K562 (cell line): ENCODE results near the gene SPEG. TPM values are rescaled to one million over a fixed set of nuclear protein-coding genes. Genes with fewer than 3 reads are reported as not detected.
A peak's percentile ranks its signal among the peaks of the same experiment; 100 is the strongest.

Source experiments
- ATAC-seq: fragments of 200-7000 bp; cut with Tn5 transposase; 3 replicates; pipeline ENCODE4 v1.9.1; 2020; ENCODE audit warnings: moderate library complexity
- BruUV-seq: library from RNA; stranded (reverse); fragments of 400-500 nt; replicated peaks from 2 replicates; lab custom pipeline; 2021; lab: Mats Ljungman, UMichigan
- CTCF ChIA-PET: fragments of 300-600 bp; formaldehyde crosslinking; extraction: SDS; loops from one replicate; lab custom pipeline; 2021; ENCODE audit warnings: low intra/inter-chr PET ratio; lab: Yijun Ruan, JAX
- POLR2A ChIA-PET: fragments of 300-600, 350-650 bp; sonication (Branson Sonifier 250); formaldehyde crosslinking; extraction: SDS; loops from one replicate; lab custom pipeline; 2021; ENCODE audit warnings: antibody characterized with exemption, inconsistent platforms; lab: Yijun Ruan, JAX
- DNase-seq, 4 experiments: peaks; one replicate each; pipeline versions ENCODE4 v3.0.0 to v3.0.0-alpha.2; 2011 to 2018; ENCODE audit warnings: low spot score in 3 of 4, mixed read lengths in 3 of 4; ENCODE audit errors: extremely low read depth in 1 of 4
- FAIRE-seq: peaks from 2 replicates; lab custom pipeline; 2011; peaks lifted over from hg19 to GRCh38; lab: Jason Lieb, UNC
- H2AFZ ChIP-seq: 2 replicates; pipeline ENCODE4 v1.6.0; 2011; ENCODE audit warnings: low read depth, low read length, control low read depth, inconsistent platforms
- H3K27ac ChIP-seq: fragments of 200-600 bp; 3 replicates; pipeline ENCODE4 v1.8.0; 2011; ENCODE audit warnings: low read depth, mild to moderate bottlenecking, control low read depth, inconsistent platforms, low read length, moderate library complexity, mixed read lengths; ENCODE audit errors: extremely low read depth
- H3K27me3 ChIP-seq, 2 experiments: fragments of 300-600 bp in 1 of 2; 2 replicates in 1 of 2; 3 replicates in 1 of 2; pipeline versions ENCODE4 v1.6.0 to v1.8.0; 2011; ENCODE audit warnings: inconsistent platforms in 2 of 2, low read length in 2 of 2, mild to moderate bottlenecking in 1 of 2, mixed read lengths in 1 of 2, moderate library complexity in 1 of 2; ENCODE audit not compliant: control insufficient read depth in 2 of 2, insufficient read depth in 2 of 2
- H3K36me3 ChIP-seq: fragments of 300-600 bp; 3 replicates; pipeline ENCODE4 v1.8.0; 2011; ENCODE audit warnings: mild to moderate bottlenecking, low read length, inconsistent platforms; ENCODE audit not compliant: control insufficient read depth, insufficient read depth
- H3K4me1 ChIP-seq, 2 experiments: fragments of 200-600 bp in 1 of 2; replicated peaks in 1 of 2; 2 replicates in 1 of 2; 3 replicates in 1 of 2; pipeline versions ENCODE4 v1.5.1 to v1.8.0; 2011; ENCODE audit warnings: inconsistent platforms in 2 of 2, low read length in 2 of 2, mild to moderate bottlenecking in 1 of 2, mixed read lengths in 1 of 2, moderate library complexity in 1 of 2; ENCODE audit not compliant: control insufficient read depth in 2 of 2, insufficient read depth in 2 of 2
- H3K4me2 ChIP-seq: 2 replicates; pipeline ENCODE4 v1.6.1; 2011; ENCODE audit warnings: low read length, control low read depth, inconsistent platforms, mixed read lengths; ENCODE audit not compliant: insufficient read depth
- H3K4me3 ChIP-seq: fragments of 200-600 bp; sonication (generic), shearing (Covaris generic); 2 replicates; pipeline ENCODE4 v1.5.1; 2016; ENCODE audit warnings: control low read depth, inconsistent platforms
- H3K79me2 ChIP-seq: fragments of 200-600 bp; 3 replicates; pipeline ENCODE4 v1.8.0; 2011; ENCODE audit warnings: low read length, inconsistent platforms; ENCODE audit not compliant: control insufficient read depth, insufficient read depth
- H3K9ac ChIP-seq, 2 experiments: 2 replicates each; pipeline versions ENCODE4 v1.6.0 to v1.6.1; 2011; ENCODE audit warnings: low read depth in 2 of 2, low read length in 2 of 2, control low read depth in 1 of 2, inconsistent platforms in 1 of 2, mild to moderate bottlenecking in 1 of 2, mixed read lengths in 1 of 2; ENCODE audit not compliant: insufficient read depth in 1 of 2
- H3K9me1 ChIP-seq: one replicate; pipeline ENCODE4 v1.6.0; 2011; ENCODE audit warnings: inconsistent platforms, mild to moderate bottlenecking, low read length, moderate library complexity; ENCODE audit not compliant: control insufficient read depth, insufficient read depth
- H3K9me3 ChIP-seq: replicated peaks from 2 replicates; pipeline ENCODE4 v1.5.1; 2011; ENCODE audit warnings: low read depth, low read length, inconsistent platforms; ENCODE audit not compliant: control insufficient read depth, insufficient read depth
- H4K20me1 ChIP-seq: replicated peaks from 2 replicates; pipeline ENCODE4 v1.6.1; 2011; ENCODE audit warnings: low read length, inconsistent platforms, mixed read lengths; ENCODE audit not compliant: control insufficient read depth, insufficient read depth
- ATF1 ChIP-seq, 2 experiments: fragments of 450-650 bp in 1 of 2; IDR thresholded peaks; 2 replicates each; pipeline ENCODE4 v1.6.1; 2016; ENCODE audit warnings: missing compliant biosample characterization in 1 of 2, missing genetic modification characterization in 1 of 2
- KDM1A ChIP-seq, 2 experiments: fragments of 450-650 bp; IDR thresholded peaks; 2 replicates each; pipeline ENCODE4 v1.6.1; 2016; ENCODE audit warnings: mild to moderate bottlenecking in 2 of 2
- MAZ ChIP-seq, 2 experiments: fragments of 450-650 bp in 1 of 2; sonication (generic) in 1 of 2; formaldehyde crosslinking; IDR thresholded peaks in 1 of 2; conservative IDR thresholded peaks in 1 of 2; 2 replicates each; pipeline versions ENCODE4 v1.4.0 to v1.5.0; 2020; ENCODE audit warnings: mild to moderate bottlenecking in 1 of 2, missing genetic modification reagents in 1 of 2
- MYC ChIP-seq, 2 experiments: fragments of 250-450 bp in 1 of 2; sonication (Bioruptor Pico) in 1 of 2; IDR thresholded peaks; 2 replicates each; pipeline versions ENCODE4 v1.5.1 to v1.6.1; 2012 to 2021; ENCODE audit warnings: low read depth in 2 of 2, borderline replicate concordance in 1 of 2, improper control_type of control experiment in 1 of 2, low read length in 1 of 2, mild to moderate bottlenecking in 1 of 2, moderate library complexity in 1 of 2
- SAP30 ChIP-seq: fragments of 200-600 bp; sonication (generic); IDR thresholded peaks from 2 replicates; pipeline ENCODE4 v1.6.1; 2012; ENCODE audit warnings: borderline replicate concordance, low read depth, mild to moderate bottlenecking, moderate library complexity, low read length, control low read depth, inconsistent platforms; ENCODE audit not compliant: insufficient read depth, poor library complexity, severe bottlenecking
- WGBS: fragments of 100-300 bp; shearing (Covaris generic); methylation state at CpG from one replicate; pipeline ENCODE4 v1.1.6; 2016; ENCODE audit warnings: low coverage, mixed read lengths; ENCODE audit not compliant: insufficient coverage; ENCODE audit errors: missing lambda C conversion rate; 5-methylcytosine and 5-hydroxymethylcytosine counted together
- in situ Hi-C: fragments of 300-500 bp; cut with MboI; formaldehyde crosslinking; loops from 4 replicates; pipeline ENCODE4 v1.15.0; 2018; ENCODE audit warnings: inconsistent platforms, mixed read lengths
- intact Hi-C: fragments of 100-400 bp; cut with micrococcal nuclease; formaldehyde crosslinking; loops from 2 replicates; pipeline ENCODE4 v1.14.2; 2022
- polyA plus RNA-seq, 8 experiments: library from polyadenylated mRNA; depleted of rRNA in 4 of 8; stranded (reverse) in 5 of 8; unstranded in 3 of 8; fragments of >200 nt; fragmentation: Nextera tagmentation in 2 of 8; fragmentation: Illumina TruSeq in 1 of 8; extraction: Ambion mirVana in 2 of 8; extraction: Trizol in 1 of 8; gene quantifications; 2 replicates each; pipeline versions ENCODE4 v1.2.1 to v1.2.3, GENCODE V29; 2011 to 2014; ENCODE audit warnings: inconsistent platforms in 1 of 8, missing spikeins in 1 of 8
- total RNA-seq, 7 experiments: library from RNA; depleted of rRNA in 6 of 7; stranded (reverse); fragments of >200 nt in 6 of 7; fragmentation: Illumina TruSeq in 2 of 7; extraction: Trizol in 2 of 7; gene quantifications; 2 replicates each; pipeline versions ENCODE4 v1.2.1 to v1.2.3, GENCODE V29; 2011 to 2021; ENCODE audit warnings: low replicate concordance in 1 of 7
- TF ChIP-seq, protein P1 (sequence below): sonication (generic); formaldehyde crosslinking; IDR thresholded peaks from 2 replicates; pipeline ENCODE4 v1.8.0; 2022; ENCODE audit warnings: missing genetic modification reagents, mild to moderate bottlenecking, moderate library complexity, borderline replicate concordance
- TF ChIP-seq, protein P2 (sequence below): IDR thresholded peaks from 3 replicates; pipeline ENCODE4 v1.6.1; 2011; ENCODE audit warnings: borderline replicate concordance, mild to moderate bottlenecking; ENCODE audit not compliant: insufficient read length, insufficient read depth
- TF ChIP-seq, protein P3 (sequence below): fragments of 450-650 bp; IDR thresholded peaks from 2 replicates; pipeline ENCODE4 v1.6.1; 2016
- TF ChIP-seq, protein P4 (sequence below), 3 experiments: fragments of 200-800 bp in 1 of 3; sonication (Bioruptor generic) in 1 of 3; sonication (generic) in 1 of 3; formaldehyde crosslinking in 1 of 3; IDR thresholded peaks; 2 replicates each; pipeline versions ENCODE4 v1.6.1 to v1.8.0; 2016 to 2022; ENCODE audit warnings: mild to moderate bottlenecking in 2 of 3, missing compliant biosample characterization in 2 of 3, missing genetic modification characterization in 2 of 3, missing genetic modification reagents in 1 of 3

Gene SPEG
- total and polyA plus RNA-seq, 9 of the 15 experiments (the other 6 are each of a cell fraction or from before 2014, with no cell fraction given): 0.49 to 8.7 (median 3.0) TPM

DNA sequence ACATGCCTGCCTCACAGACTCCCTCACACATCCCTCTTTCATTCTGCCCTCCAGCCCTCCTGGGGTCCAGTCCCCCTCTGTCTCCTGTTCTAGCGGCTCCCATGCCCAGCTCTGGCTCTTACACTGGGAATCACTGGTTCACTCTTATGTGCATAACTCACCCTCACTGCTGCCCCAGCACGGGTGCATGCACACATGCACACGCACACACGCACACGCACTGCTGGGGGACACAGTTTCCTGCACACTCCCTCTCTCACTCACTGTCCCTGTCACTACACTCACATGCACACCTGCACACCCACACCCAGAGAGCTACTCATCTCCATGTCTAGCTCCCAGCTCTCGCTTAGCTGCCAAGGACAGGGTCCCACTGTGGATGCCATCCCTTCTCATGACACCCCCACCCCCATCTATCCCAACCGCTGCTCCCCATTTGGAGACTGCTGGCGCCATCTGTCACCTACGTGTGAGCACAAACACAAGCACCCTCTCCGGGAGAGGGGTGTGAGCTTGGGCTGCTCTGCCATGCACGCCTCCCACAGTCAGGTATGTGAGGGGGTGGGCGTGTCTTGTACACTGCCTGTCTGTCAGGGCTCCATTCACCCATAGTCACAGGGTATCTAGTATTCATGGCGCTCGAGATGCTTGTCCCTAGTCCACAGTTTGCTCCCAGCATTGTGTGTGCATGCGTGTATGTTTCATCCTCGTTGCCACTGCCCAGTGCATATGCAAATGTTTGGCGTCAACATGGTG is 81.4 kb downstream of the SPEG start:
- WGBS: 28% methylated on average over 10 of the region's 17 CpGs
- POLR2A ChIA-PET: interaction anchor here (1.4 to 3.0 kb wide), 2 partner anchors 16 to 17 kb away, joined by 4 to 20 read pairs; partner anchors contain the start of gene GMPPA
- Histone ChIP-seq H3K27ac (no peak overlapping the region; the same call in 1 of the 3 replicates), H3K4me1 (peaks cover 73 to 91% of the 10 kb centered on the region in 2 experiments), H2AFZ (no peak overlapping the region), H3K9me1 (peaks cover 3% of the 10 kb centered on the region), H3K36me3 (peaks cover 16% of the 10 kb centered on the region; the same call in 2 of the 3 replicates), H3K79me2 (peaks cover 67% of the 10 kb centered on the region), H3K27me3 (no peaks in the 10 kb centered on the region), H3K9ac (peak overlapping the region; percentile 44 to 85), H3K4me3 (peak overlapping the region; percentile 38), H3K9me3 (no peaks in the 10 kb centered on the region), H3K4me2 (peak overlapping the region; percentile 78), H4K20me1 (no peaks in the 10 kb centered on the region)
- no TSS peak for BruUV-seq
- ATAC-seq (no peak), DNase-seq (no peak), FAIRE-seq (peak; percentile 52)
- intact Hi-C loops: no loop called here
- CTCF ChIA-PET: no interaction called here
- in situ Hi-C loops: no loop called here
- TF ChIP-seq SAP30 (peak; percentile 37), KDM1A (IDR thresholded peaks at IDR 0.05) (peak in 1 of 2 experiments; percentile 54; a peak in 1 of 4 replicates), ATF1 (CRISPR knock-in tag; IDR thresholded peaks at IDR 0.05) (no peak), ATF1 (tag; IDR thresholded peaks at IDR 0.05) (0 out of 2 replicates have a peak, but pooled peaks have one; percentile 14), MAZ (CRISPR knock-in tag; conservative IDR thresholded peaks at IDR 0.05 in 1 of 2, IDR thresholded peaks at IDR 0.05 in 1 of 2) (no peak), MYC (IDR thresholded peaks at IDR 0.05; ENCODE audit: low read depth, low read length) (no peak), MYC (CRISPR knock-in tag; IDR thresholded peaks at IDR 0.05; ENCODE audit: borderline replicate concordance, low read depth) (no peak)
- TF ChIP-seq, protein P1, sequence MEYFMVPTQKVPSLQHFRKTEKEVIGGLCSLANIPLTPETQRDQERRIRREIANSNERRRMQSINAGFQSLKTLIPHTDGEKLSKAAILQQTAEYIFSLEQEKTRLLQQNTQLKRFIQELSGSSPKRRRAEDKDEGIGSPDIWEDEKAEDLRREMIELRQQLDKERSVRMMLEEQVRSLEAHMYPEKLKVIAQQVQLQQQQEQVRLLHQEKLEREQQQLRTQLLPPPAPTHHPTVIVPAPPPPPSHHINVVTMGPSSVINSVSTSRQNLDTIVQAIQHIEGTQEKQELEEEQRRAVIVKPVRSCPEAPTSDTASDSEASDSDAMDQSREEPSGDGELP (CRISPR knock-in tag): 0 out of 2 replicates have a peak, but pooled peaks have one; percentile 4
- TF ChIP-seq, protein P2, sequence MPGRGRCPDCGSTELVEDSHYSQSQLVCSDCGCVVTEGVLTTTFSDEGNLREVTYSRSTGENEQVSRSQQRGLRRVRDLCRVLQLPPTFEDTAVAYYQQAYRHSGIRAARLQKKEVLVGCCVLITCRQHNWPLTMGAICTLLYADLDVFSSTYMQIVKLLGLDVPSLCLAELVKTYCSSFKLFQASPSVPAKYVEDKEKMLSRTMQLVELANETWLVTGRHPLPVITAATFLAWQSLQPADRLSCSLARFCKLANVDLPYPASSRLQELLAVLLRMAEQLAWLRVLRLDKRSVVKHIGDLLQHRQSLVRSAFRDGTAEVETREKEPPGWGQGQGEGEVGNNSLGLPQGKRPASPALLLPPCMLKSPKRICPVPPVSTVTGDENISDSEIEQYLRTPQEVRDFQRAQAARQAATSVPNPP: no peak
- TF ChIP-seq, protein P3, sequence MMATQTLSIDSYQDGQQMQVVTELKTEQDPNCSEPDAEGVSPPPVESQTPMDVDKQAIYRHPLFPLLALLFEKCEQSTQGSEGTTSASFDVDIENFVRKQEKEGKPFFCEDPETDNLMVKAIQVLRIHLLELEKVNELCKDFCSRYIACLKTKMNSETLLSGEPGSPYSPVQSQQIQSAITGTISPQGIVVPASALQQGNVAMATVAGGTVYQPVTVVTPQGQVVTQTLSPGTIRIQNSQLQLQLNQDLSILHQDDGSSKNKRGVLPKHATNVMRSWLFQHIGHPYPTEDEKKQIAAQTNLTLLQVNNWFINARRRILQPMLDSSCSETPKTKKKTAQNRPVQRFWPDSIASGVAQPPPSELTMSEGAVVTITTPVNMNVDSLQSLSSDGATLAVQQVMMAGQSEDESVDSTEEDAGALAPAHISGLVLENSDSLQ: peak; percentile 77
- TF ChIP-seq, protein P4, sequence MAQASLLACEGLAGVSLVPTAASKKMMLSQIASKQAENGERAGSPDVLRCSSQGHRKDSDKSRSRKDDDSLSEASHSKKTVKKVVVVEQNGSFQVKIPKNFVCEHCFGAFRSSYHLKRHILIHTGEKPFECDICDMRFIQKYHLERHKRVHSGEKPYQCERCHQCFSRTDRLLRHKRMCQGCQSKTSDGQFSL (CRISPR knock-in tag; IDR thresholded peaks at IDR 0.05): peak; percentile 30; the same call in 1 of the 2 replicates
- TF ChIP-seq, protein P4 (tag; IDR thresholded peaks at IDR 0.05): no peak
